GOT3 (cell line): ENCODE data around the gene KIF4A.
"Not testable (repeated sequence)": the region's sequence is repeated elsewhere in the genome, so short reads cannot be mapped to it uniquely, and the experiment has no call there.

Source experiments
- DNase-seq: peaks from one replicate; lab custom pipeline; 2025; ENCODE audit warnings: mixed read lengths; lab: John Stamatoyannopoulos, UW

KIF4A gene

GRCh38 chrX:70281951-70282350 is 8.0 kb upstream of the KIF4A start, which contains the start of gene RAB41:
Gene RAB41 (plus strand): TSS chrX:70282172. CDS start chrX:70282218, 46 bp downstream.
- no peak for DNase-seq

GRCh38 chrX:70289168-70289792 is 624 bp upstream of the KIF4A start:
- no peak for DNase-seq

GRCh38 chrX:70292788-70293187 is 2.9 kb downstream of the KIF4A start:
- DNase-seq: no peak

GRCh38 chrX:70293621-70294020 is 3.7 kb downstream of the KIF4A start:
- DNase-seq: no peak

- no peak for DNase-seq
These were observed 11.8 kb downstream of the KIF4A start for GRCh38 chrX:70301716-70302115.

- no peak for DNase-seq
These were observed 23.6 kb downstream of the KIF4A start for GRCh38 chrX:70313503-70313902.

- no peak for DNase-seq
These were observed 32.9 kb downstream of the KIF4A start for GRCh38 chrX:70322784-70323183.

- not testable (repeated sequence) for DNase-seq
These were observed 33.7 kb downstream of the KIF4A start for GRCh38 chrX:70323628-70324027.

GRCh38 chrX:70324326-70324725 is 34.4 kb downstream of the KIF4A start:
- DNase-seq: no peak

GRCh38 chrX:70331161-70331560 is 41.3 kb downstream of the KIF4A start:
- no peak for DNase-seq

- DNase-seq: no peak
These were observed 42.7 kb downstream of the KIF4A start for GRCh38 chrX:70332600-70332999.

- no peak for DNase-seq
These were observed 46.9 kb downstream of the KIF4A start for GRCh38 chrX:70336767-70337166.

GRCh38 chrX:70338290-70338689 is 48.4 kb downstream of the KIF4A start:
- no peak for DNase-seq

GRCh38 chrX:70343435-70343834 is 53.5 kb downstream of the KIF4A start:
- no peak for DNase-seq

GRCh38 chrX:70346418-70347070 is 56.6 kb downstream of the KIF4A start:
- DNase-seq: no peak

GRCh38 chrX:70348825-70349224 is 58.9 kb downstream of the KIF4A start:
- not testable (repeated sequence) for DNase-seq

GRCh38 chrX:70349367-70350125 is 59.6 kb downstream of the KIF4A start:
- DNase-seq: not testable (repeated sequence)

- no peak for DNase-seq
These were observed 62.6 kb downstream of the KIF4A start for GRCh38 chrX:70352496-70352895.

GRCh38 chrX:70353514-70353913 is 63.6 kb downstream of the KIF4A start:
- no peak for DNase-seq

- no peak for DNase-seq
These were observed 64.8 kb downstream of the KIF4A start for GRCh38 chrX:70354716-70355115.

- DNase-seq: no peak
These were observed 69.6 kb downstream of the KIF4A start for GRCh38 chrX:70359458-70359857.

- no peak for DNase-seq
These were observed 70.5 kb downstream of the KIF4A start for GRCh38 chrX:70360366-70360765.

- not testable (repeated sequence) for DNase-seq
These were observed 78.8 kb downstream of the KIF4A start for GRCh38 chrX:70368731-70369130.
